ENCODE data around the gene GAS2L2.
"Not testable (repeated sequence)": the region's sequence is repeated elsewhere in the genome, so short reads cannot be mapped to it uniquely, and the experiment has no call there.

Gene GAS2L2

DNA sequence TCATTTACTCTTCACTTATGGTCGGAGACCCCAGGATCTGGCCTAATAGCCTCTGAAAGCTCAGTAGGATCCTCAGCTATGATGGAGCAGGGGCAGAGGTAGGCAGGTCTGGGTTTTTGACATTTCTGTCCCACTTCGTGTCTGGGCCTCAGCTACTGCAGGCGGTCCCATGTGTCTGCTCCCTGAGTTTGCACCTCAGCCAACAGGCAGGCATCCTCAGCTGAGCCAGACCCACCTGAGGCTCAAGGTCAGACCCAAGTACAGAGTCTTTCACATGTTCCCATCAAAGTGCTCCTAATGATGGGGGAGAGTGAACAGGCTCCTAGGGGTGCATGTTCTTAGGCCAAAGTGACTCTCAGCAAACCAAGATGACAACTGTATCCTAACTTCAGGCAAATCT lies 24.5 kb downstream of the GAS2L2 start:
- no peak for DNase-seq (ENCODE audit: low spot score)

DNA sequence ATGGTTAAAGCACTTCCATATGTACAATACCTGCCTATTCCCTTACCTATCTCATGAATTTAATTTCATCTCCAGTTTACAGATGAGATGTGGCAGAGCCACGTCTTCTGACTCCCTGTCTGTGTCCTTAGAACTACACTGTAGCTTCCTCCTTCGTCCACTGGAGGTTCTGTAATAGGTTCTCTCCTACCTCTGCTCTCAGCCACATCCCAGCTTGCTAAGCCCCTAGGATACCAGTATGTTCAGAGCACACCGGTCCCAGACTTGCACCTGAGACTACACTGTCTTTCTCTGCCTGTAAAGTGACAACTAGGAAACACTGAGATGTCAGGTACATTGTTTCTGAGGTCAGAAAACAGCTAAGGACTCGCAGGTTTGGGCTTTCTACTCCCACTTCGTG lies 25.4 kb downstream of the GAS2L2 start:
- no peak for DNase-seq (ENCODE audit: low spot score)

DNA sequence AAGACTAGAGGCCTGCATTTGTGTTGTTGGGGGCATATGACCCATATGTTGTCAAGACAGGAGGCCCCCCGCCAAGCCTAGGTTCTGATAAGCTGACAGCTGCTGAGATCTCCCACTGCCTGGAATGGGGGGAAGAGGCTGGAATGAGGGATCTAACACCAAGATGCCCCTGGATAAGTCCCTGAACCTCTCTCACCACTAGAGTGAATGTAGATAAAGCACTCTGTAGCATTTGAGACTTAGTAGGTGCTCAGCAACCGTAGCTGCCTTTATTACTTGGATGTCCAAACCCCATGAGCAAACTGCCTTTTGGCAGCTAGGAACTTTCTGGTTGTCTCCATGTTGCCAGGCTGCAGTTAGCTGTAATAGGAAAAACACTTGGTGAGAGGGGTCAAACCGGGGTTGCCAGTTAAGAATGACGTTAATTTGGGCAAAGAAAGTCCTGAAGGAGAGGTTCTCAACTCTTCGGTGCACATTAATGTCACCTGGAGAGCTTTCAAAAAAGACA lies 26.0 kb downstream of the GAS2L2 start:
- no peak for DNase-seq (ENCODE audit: low spot score)

DNA sequence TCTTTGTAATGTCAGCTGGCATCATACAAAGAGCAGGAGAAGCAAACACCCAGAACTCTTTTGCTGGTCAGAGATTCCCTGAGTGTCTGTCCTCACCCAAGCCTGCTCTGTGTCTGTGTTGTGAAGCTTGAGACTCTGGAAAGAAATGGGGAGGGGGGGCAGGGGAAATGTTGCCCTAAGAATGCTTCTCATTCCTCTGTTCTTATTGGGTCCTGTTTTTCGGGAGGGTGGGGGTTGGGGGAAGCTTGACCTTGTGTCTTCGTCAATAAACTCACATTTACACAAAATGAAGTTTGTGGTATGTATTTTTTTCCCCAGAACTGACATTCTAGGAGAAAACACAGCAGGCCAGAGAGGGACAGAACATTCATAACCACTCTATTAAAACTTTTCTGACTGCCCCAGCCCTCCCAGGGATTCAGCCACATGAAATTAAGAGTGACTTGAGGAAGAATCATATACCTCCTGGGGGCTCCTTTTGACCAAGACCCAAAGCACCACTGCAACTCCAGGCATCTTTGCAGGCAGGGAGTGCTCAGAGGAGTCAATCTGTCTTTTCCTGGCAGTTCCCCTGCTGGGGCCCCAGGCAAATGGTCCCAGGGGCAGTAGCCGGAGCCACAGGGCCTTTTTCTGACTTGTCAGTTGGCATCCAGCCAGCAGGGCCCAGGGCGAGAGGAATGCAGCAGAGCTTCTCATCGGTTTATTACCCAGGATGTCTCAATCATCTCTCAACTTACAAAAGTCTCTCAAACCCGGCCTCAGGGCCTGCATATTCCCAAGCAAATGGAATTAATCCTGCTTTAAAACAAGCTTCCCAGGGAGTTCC lies 26.7 kb downstream of the GAS2L2 start:
- no peak for DNase-seq (ENCODE audit: low spot score)

DNA sequence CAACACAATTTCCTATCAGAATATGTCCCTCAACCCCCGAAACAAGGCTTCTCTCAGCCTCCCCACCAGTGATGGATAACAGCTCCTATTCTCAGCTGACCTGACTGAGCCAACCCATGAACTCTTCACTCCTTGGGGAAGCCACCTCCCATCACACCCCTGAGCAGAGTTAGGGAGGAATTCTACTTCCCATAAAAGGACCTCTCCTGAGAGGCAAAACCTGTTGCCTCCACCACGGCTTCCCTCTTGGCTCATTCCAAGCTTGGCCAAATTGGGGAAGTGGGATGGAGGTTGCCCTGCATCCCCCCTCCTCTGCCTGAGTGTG lies 27.3 kb downstream of the GAS2L2 start:
- DNase-seq (ENCODE audit: low spot score): no peak

DNA sequence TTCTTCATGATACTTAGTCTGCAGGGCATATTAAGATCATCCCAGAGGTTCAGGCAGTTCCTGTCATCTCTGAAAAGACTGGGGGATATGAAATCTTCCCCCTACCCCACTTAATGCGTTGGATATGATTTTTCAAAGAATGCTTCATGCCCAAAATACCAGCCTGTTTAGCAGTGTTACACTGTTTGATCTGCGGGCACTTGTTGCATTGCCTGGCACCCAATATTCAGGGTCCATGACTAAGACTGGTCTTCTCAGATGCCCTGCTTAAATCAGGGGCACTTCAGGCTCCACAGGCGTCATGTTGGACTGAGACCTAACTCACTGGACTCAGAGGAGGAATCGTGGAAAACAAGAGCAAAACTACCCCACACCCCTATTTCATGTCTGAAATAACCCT lies 28.0 kb downstream of the GAS2L2 start:
- no peak for DNase-seq (ENCODE audit: low spot score)

DNA sequence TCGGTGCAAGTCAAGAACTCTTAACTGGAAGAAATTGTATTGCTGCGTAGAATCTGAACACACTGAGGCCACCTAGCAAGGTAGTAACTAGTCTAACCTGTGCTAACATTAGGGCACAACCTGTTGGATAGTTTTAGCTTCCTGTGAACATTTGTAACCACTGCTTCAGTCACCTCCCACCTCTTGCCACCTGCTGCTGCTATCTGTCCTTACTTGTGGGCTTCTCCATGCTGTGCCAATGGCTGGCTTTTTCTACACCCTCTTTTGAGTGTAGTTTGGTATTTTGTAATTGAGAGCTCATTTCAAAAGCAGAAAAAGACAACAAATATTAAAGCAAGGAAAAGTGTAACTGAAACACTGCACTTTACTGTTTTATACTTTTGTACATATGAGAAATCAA lies 29.3 kb downstream of the GAS2L2 start:
- DNase-seq (ENCODE audit: low spot score): no peak

DNA sequence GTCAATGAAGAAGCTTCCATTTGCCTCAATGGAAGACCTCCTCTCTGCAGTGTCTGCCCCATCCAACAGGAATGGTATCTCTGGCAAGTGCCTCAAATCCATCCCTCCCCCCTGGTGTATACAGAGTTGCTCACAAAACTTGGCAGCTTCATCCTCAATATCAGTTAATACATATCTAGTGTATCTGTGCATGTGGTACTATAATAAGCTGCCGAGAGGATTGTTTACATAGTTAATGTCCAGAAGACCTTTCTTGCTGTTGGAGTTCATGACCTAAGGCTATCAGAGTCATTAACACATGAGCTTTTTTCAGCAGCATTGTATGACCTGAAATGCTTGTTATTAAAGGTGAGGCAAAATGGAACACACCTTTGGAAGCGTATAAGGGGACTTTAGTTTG lies 35.6 kb downstream of the GAS2L2 start:
- no peak for DNase-seq (ENCODE audit: low spot score)

DNA sequence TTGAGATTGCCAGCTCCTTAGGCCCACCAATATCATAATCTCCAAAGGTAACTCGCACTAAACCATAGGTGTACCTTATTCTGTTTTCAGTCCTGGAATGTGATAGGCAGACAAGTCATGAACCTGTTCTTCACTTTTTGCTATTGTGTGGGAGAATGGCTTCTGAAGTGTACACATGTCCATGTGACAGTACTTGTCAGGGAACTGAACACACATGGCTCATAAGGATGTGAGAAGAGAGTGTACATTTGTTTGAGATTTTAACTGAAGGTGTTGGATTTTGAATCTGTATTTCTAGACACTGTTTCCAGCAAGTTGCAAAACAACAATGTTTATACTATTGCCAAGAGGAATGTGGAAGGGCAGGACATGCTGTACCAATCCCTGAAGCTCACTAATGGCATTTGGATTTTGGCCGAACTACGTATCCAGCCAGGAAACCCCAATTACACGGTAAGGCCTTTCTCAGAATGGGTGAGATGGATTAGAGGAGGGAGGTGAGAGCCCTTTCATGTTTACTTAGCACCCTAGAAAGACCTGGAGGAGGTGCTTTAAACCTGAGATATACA lies 36.1 kb downstream of the GAS2L2 start:
- no peak for DNase-seq (ENCODE audit: low spot score)

DNA sequence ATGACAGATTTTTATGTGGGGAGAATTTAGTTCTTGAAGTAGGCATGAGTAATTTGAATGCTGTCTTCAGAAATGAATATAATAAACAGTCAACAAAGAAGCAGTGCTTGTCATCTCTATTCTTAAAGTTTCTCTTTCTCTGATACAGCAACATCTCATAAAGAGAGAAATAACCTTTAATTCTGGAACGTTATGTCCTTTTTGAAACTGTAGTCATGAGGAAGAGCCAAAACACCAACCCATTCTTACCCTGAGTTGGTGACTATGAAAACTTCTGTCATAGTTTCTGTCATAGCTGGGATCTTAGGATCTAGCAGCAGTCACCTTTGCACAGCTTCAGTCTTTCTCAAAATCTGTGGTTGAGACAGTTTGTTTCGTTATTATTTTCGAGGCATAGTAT lies 36.9 kb downstream of the GAS2L2 start:
- DNase-seq (ENCODE audit: low spot score): no peak

DNA sequence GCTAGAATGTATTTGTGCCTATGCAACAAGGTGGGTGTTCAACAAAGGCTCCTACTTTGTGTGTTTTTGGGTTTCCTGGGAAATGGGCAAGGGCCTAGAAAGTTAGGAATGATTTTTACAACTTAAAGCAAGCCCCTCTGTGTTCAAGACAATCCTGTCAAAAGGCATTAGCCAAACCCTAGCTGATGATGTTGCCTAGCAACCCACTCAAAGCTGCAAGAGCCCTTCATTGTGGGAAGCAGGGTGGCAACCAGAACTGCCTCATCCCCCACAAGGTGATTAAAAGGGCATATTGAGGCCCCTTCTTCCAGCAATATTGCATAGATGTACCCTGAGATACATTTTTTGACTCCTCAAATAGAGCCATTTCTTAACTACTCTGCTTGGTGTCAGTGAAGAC lies 37.6 kb downstream of the GAS2L2 start:
- no peak for DNase-seq (ENCODE audit: low spot score)

DNA sequence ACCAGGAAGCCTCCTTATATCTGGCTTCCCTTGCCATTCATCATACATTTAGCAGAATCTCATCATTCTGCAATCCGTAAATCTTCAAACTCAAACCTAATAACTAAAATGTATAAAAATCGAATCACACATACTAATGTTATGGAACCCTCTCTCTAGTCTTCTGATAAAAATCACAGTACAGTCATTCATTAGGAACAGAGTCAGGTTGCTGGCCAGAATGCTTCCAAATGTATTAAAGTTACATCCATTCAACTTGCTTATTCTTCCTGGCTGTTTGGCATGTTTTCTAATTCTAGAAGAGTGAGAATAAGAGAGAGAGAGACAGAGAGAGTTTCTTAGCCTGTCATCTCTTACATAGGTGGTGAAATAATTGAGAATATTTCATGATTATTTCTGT lies 38.1 kb downstream of the GAS2L2 start:
- DNase-seq (ENCODE audit: low spot score): no peak

DNA sequence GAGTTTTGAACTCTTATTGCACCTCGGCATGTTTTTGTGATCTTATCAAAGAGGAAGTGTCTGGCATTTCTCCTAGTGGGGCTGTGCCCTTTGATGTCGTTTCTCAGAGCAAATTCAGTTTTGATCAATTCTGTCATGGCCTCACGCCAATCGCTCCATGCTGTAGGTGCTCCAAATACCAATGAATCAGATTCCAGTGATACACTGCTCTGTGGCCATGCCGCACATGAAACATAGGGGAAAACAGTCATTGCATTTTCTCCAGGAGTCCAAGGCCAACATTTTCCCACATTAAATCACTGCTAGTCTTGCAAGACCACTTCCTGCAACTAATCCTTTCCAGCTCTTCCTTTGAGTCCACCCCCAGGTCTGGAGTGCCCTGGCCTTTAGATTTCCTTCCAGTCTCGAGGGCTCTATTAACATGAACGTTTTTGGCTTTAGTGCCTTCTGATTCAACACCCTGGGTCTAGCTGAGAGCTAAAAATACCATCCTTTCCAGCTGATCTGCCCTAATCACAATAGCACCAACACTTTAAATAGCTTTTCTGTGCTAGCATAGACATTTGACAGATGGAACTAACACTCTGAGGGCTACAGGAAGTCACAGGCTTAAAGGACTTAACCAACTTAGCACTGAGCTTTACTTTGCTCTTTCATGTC lies 39.8 kb downstream of the GAS2L2 start:
- no peak for DNase-seq (ENCODE audit: low spot score)

DNA sequence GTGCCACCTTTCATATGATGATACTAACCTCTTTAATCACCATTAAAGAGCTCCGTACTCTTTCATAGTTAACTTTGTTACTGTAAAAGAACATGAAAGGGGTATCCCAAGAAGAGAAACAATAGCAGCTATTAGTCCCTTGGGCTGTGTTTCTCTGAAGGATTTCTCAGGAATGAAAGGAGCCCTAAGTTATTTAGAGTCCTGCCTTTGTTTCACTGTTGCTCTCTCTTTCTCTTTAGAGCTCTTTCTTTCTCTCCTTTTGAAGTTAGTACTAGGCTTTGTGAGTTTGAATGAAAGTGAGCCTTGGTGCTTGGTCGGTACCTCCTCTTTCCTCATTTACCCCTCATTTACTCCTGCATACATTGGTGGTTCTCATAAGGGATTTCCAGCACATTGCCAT lies 42.1 kb downstream of the GAS2L2 start:
- no peak for DNase-seq (ENCODE audit: low spot score)

DNA sequence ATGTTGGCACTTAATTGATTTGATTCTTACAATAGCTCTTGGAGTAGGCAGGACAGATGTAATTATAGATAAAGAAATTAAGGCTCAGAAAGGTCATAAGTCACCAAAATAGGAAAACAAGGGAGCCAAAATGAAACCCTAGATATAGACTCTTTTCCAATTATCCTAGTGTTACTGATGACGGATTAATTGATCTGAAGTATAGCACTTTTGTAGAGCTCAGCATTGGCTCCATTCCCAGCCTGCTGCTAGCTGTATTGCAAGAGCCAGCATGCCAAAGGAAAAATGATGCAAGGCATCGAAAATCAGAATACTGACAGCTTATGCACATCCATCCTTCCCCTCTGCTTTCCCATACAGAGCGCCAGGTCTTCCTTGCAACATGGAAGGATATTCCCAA lies 43.2 kb downstream of the GAS2L2 start:
- no peak for DNase-seq (ENCODE audit: low spot score)

DNA sequence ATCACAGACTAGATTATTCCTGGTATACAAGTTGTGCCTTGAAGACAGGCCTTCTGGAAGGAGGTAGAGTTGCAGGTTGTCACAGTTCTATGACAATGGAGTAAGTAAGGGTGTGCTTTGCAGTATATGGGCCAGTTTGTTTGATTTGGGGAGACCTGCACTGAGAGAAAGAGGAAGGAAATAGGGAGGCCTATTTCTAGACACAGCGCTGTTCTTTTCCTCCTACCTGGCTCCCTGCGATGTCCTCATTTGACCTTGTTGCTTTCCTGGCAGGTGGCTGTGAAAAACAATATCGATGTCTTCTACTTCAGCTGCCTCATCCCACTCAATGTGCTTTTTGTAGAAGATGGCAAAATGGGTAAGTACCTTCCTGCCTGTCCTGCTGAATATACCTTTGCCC lies 44.1 kb downstream of the GAS2L2 start:
- DNase-seq (ENCODE audit: low spot score): peak; percentile 53

DNA sequence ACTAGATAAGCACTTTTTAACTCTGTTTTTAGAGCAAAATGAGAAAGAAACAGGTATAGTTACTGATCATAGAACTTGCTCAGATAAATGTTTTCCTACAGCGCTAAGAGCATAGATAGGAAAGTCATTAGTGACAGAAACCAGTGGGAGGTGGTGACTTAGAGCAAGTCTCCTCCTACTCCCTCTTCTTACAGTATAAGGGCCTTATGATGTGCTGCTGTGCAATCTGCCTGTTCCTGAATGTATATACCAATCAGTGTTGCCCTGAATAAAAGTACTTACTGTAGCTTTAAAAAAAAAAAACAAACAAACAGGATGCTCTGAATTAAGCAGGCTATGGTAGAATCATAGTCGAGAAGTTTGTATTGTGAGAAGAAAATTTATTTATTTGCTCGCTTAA lies 44.9 kb downstream of the GAS2L2 start:
- no peak for DNase-seq (ENCODE audit: low spot score)

DNA sequence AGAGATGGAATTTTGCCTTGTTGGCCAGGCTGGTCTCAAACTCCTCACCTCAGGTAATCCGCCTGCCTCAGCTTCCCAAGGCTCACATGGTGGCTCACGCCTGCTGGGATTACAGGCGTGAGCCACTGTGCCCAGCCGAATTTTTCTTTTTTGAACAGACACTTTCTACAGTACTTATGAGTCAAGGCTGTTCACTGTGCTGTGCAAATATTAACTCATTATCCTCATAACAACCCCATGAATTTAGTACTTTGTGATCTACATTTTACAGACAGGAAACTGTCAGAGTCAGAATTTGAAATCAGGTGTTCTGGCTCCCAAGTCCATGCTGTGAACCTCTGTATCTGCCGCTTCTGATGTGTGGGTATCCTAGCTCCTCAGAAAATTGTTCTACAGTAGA lies 47.3 kb downstream of the GAS2L2 start:
- DNase-seq (ENCODE audit: low spot score): no peak

DNA sequence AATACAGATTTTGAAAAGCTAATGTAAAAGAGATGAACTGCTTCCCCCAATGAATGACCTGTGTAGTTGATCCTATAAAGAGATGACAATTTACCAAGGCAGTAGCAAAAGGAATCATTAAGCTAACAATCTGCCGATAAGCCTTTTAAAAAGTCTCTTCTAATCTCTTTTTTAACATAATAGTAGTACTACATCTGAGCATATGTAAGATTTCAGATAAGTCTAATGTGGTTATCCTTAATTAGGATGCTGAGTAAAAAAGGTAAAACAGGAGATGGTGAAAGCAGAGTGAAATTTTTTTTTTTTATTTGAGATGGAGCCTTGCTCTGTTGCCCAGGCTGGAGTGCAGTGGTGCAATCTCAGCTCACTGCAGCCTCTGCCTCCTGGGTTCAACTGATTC lies 47.8 kb downstream of the GAS2L2 start:
- no peak for DNase-seq (ENCODE audit: low spot score)

DNA sequence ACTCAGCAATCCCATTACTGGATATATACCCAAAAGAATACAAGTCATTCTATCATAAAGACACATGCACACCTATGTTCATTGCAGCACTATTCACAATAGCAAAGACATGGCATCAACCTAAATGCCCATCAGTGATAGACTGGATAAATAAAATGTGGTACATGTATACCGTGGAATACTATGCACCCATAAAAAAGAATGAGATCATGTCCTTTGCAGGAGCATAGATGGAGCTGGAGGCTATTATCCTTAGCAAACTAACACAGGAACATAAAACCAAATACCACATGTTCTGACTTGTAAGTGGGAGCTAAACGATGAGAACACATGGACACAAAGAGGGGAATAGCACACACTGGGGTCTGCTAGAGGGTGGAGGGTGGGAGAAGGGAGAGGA lies 49.7 kb downstream of the GAS2L2 start:
- DNase-seq (ENCODE audit: low spot score): not testable (repeated sequence)

DNA sequence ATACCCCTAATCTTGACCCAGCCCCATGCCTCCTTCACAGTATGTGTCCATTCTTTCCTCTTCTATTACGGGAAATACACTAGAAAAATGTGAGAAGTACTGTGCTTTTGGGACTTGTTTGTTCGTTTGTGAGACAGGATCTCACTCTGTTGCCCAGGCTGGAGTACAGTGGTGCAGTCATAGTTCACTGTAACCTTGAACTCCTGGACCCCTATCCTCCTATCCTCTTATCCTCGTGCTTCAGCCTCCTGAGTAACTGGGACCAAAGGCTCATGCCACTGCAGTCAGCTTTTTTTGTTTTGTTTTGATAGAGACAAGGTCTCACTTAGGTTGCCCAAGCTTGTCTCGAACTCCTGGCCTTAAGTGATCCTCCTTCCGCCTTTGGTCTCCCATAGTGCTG lies 51.5 kb downstream of the GAS2L2 start:
- DNase-seq (ENCODE audit: low spot score): no peak

DNA sequence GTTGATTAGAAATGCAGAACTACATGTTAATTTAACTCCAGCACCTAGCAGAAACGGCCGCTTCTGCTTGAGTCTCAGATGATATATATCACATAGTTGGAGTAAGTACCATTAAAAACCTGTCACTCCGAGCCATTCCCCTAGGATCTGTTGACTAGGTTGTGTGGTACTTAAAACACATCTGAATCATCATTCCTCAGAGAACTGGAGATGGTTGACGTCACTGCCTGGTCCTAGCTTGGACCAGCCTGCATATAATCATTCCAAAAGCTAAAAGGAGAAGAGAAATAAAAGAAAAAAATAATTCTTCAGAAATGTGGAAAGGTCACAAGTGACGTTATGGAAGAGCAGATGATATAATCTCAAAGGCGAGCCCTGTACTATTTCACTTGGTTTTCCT lies 52.9 kb downstream of the GAS2L2 start:
- no peak for DNase-seq (ENCODE audit: low spot score)

DNA sequence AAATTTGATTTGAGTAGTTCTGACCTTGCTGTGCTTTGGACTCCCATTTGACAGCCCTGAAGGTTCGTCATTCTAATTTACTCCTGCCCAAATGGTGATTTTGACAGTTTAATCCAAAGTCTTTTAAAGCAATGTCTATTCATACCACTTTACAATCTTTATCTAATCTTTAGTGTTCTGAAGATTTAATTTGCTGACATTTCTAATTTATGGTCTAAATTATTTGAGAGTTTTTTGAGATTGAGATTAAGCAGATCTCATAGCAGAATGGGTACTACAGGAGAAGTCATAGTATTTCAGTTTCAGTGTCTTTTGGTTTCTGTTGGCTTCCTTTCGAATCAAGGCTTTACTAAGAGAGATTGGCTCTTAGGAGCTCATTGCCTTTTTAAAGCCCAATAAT lies 54.2 kb downstream of the GAS2L2 start:
- no peak for DNase-seq (ENCODE audit: low spot score)

DNA sequence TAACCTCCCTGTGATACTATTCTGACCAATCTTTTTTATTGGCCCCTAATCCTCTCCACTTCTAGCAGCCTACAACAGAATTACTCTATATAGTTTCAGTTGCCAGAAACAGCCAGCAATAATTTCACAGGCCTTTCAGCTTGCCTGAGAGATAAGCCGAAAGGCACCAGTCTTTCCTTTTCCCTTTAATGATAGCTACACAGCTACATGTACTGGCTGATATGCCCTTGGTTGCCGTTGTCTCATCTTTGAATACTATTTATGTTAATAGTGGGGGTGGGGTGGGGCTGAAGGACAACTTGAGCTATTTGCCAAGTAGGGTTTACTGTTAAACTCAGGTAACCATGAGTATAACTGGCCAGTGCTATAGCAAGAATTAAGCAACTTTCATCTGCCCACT lies 57.4 kb downstream of the GAS2L2 start:
- DNase-seq (ENCODE audit: low spot score): no peak

Data from germinal center (tissue), 1 donor.